Peyer's patch (tissue), 4 donors: ENCODE measurements around the gene MRPL1. TPM values are rescaled to one million over a fixed set of nuclear protein-coding genes. Genes with fewer than 3 reads are reported as not detected.

Experiments
- DNase-seq, 3 donors: peaks; one replicate each; pipeline ENCODE4 v3.0.0-alpha.2; 2017 to 2019
- H3K27ac ChIP-seq, 4 donors: fragments of 200-600 bp; sonication (generic); one replicate each; pipeline ENCODE4 v1.5.1; 2016 to 2019
- H3K27me3 ChIP-seq, 2 donors: fragments of 200-600 bp; sonication (generic); one replicate each; pipeline ENCODE4 v1.5.1; 2019
- H3K36me3 ChIP-seq, 3 donors: fragments of 200-600 bp; sonication (generic); one replicate each; pipeline ENCODE4 v1.5.1; 2016 to 2019
- H3K4me1 ChIP-seq, 4 donors: fragments of 200-600 bp; sonication (generic); one replicate each; pipeline ENCODE4 v1.5.1; 2016 to 2019
- H3K4me3 ChIP-seq, 4 donors: fragments of 200-600 bp; sonication (generic); 1 replicate in 3 of 4; 2 replicates in 1 of 4; pipeline ENCODE4 v1.5.1; 2016 to 2019; ENCODE audit warnings: mild to moderate bottlenecking in 1 of 4
- H3K9me3 ChIP-seq, 4 donors: fragments of 200-600 bp; sonication (generic); one replicate each; pipeline ENCODE4 v1.5.1; 2016 to 2019; ENCODE audit warnings: mild to moderate bottlenecking in 1 of 4
- POLR2A ChIP-seq, 2 donors: fragments of 450-650 bp; IDR thresholded peaks; one replicate each; pipeline ENCODE4 v1.5.1; 2017; ENCODE audit warnings: antibody characterized with exemption in 2 of 2, mild to moderate bottlenecking in 2 of 2, moderate library complexity in 2 of 2
- total RNA-seq, 4 donors: library from RNA; depleted of rRNA; stranded (reverse); fragments of >200 nt; gene quantifications; one replicate each; pipeline ENCODE4 v1.1.0, GENCODE V29; 2016
- TF ChIP-seq, protein P1 (sequence below), 6 experiments: fragments of 450-650 bp in 4 of 6; fragments of 200-600 bp in 2 of 6; sonication (generic) in 1 of 6; IDR thresholded peaks; one replicate each; pipeline ENCODE4 v1.5.1; 2017 to 2019; ENCODE audit warnings: antibody characterized with exemption in 6 of 6, mild to moderate bottlenecking in 3 of 6, moderate library complexity in 1 of 6

MRPL1 gene
- total RNA-seq, 4 donors from 2014 or later: 12.8 to 30.5 (median 16.8) TPM

DNA sequence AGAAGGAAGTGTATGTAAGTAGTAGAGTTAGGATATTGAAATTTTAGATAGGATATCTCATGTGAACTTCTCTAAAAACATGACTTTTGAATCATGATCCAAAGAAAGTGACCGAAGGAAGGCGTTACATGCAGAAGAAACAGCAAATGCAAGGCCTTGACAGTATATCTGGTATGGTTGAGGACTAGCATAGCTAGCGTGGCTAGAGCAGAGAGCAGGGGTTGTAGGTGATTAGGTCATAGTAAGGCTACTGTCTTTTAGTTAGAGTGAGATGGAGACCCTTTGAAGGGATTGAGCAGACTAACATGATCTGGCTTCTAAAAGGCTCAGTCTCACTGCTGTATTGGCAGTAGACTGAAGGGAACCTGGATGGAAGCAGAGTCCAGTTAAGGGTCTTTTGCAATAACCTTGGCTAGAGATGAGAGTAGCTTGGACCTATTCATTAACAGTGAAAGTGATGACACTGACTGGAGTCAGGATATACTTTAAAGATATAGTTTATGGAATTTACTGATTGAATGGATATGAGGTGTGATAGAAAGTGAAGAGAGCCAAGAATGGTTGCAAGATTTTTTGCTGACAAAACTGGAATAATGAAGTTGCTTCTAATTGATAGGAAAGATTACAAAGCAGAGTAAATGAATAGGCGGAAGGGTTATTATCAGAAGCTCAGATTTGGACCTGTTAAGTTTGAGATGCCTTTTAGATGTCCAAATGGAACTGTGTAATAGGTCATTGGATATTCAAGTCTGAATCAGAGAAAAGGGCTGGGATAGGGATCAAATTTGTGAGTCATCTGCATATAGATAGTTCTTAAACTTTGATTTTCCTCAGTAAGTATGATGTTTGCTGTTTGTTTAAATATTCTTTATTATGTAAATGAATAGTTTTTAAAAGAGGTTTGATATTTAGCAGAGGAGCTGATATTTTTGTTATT lies 59.8 kb downstream of the MRPL1 start:
- TF ChIP-seq POLR2A (IDR thresholded peaks at IDR 0.05): no peak
- TF ChIP-seq, protein P1, sequence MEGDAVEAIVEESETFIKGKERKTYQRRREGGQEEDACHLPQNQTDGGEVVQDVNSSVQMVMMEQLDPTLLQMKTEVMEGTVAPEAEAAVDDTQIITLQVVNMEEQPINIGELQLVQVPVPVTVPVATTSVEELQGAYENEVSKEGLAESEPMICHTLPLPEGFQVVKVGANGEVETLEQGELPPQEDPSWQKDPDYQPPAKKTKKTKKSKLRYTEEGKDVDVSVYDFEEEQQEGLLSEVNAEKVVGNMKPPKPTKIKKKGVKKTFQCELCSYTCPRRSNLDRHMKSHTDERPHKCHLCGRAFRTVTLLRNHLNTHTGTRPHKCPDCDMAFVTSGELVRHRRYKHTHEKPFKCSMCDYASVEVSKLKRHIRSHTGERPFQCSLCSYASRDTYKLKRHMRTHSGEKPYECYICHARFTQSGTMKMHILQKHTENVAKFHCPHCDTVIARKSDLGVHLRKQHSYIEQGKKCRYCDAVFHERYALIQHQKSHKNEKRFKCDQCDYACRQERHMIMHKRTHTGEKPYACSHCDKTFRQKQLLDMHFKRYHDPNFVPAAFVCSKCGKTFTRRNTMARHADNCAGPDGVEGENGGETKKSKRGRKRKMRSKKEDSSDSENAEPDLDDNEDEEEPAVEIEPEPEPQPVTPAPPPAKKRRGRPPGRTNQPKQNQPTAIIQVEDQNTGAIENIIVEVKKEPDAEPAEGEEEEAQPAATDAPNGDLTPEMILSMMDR (IDR thresholded peaks at IDR 0.05): no peak
- no peaks in the 10 kb centered on the region for H3K4me1 ChIP-seq
- no peaks in the 10 kb centered on the region for H3K27me3 ChIP-seq
- no peak overlapping the region for H3K27ac ChIP-seq
- no peaks in the 10 kb centered on the region for H3K9me3 ChIP-seq
- no peaks in the 10 kb centered on the region for H3K36me3 ChIP-seq
- H3K4me3 ChIP-seq: no peak overlapping the region
- no peak for DNase-seq

- H3K4me3 ChIP-seq: no peak overlapping the region
- H3K27ac ChIP-seq: no peak overlapping the region
- no peak for TF ChIP-seq POLR2A (IDR thresholded peaks at IDR 0.05)
- TF ChIP-seq, protein P1 (IDR thresholded peaks at IDR 0.05): no peak
- no peaks in the 10 kb centered on the region for H3K36me3 ChIP-seq
- H3K9me3 ChIP-seq: no peaks in the 10 kb centered on the region
- H3K4me1 ChIP-seq: no peaks in the 10 kb centered on the region
- no peak for DNase-seq
- H3K27me3 ChIP-seq: no peaks in the 10 kb centered on the region
These were observed 65.6 kb downstream of the MRPL1 start for GRCh38 chr4:77927991-77928925.

- no peaks in the 10 kb centered on the region for H3K27me3 ChIP-seq
- no peak for DNase-seq
- H3K4me1 ChIP-seq: no peaks in the 10 kb centered on the region
- peaks cover 0 to 4% (median 0%) of the 10 kb centered on the region in 3 donors for H3K36me3 ChIP-seq
- no peak overlapping the region for H3K27ac ChIP-seq
- no peak for TF ChIP-seq POLR2A (IDR thresholded peaks at IDR 0.05)
- TF ChIP-seq, protein P1 (IDR thresholded peaks at IDR 0.05): no peak
- H3K4me3 ChIP-seq: no peak overlapping the region
- H3K9me3 ChIP-seq: no peaks in the 10 kb centered on the region
These were observed 67.6 kb downstream of the MRPL1 start for GRCh38 chr4:77930154-77930639.

- Histone ChIP-seq H3K36me3 (peaks cover 0 to 9% (median 0%) of the 10 kb centered on the region in 3 donors), H3K27me3 (no peaks in the 10 kb centered on the region), H3K27ac (no peak overlapping the region), H3K4me1 (no peaks in the 10 kb centered on the region), H3K9me3 (no peaks in the 10 kb centered on the region), H3K4me3 (no peak overlapping the region)
- TF ChIP-seq, protein P1 (IDR thresholded peaks at IDR 0.05): no peak
- no peak for TF ChIP-seq POLR2A (IDR thresholded peaks at IDR 0.05)
- no peak for DNase-seq
These were observed 68.2 kb downstream of the MRPL1 start for GRCh38 chr4:77930876-77931275.

GRCh38 chr4:77931452-77932135 lies 69.0 kb downstream of the MRPL1 start:
- DNase-seq: no peak
- no peak for TF ChIP-seq POLR2A (IDR thresholded peaks at IDR 0.05)
- TF ChIP-seq, protein P1 (IDR thresholded peaks at IDR 0.05): no peak
- Histone ChIP-seq H3K4me3 (no peak overlapping the region), H3K36me3 (peaks cover 0 to 9% (median 0%) of the 10 kb centered on the region in 3 donors), H3K4me1 (no peaks in the 10 kb centered on the region), H3K27me3 (no peaks in the 10 kb centered on the region), H3K27ac (no peak overlapping the region), H3K9me3 (no peaks in the 10 kb centered on the region)
